MCF 10A (cell line): ENCODE data around the gene B3GNT5. TPM values are rescaled to one million over a fixed set of nuclear protein-coding genes. Genes with fewer than 3 reads are reported as not detected.

Experiments
- BruUV-seq: library from RNA; stranded (reverse); fragments of 400-500 nt; replicated peaks from 2 replicates; lab custom pipeline; 2021; lab: Mats Ljungman, UMichigan
- CTCF ChIA-PET: fragments of 300-600 bp; sonication (Branson Sonifier 250); formaldehyde crosslinking; extraction: SDS; loops from one replicate; lab custom pipeline; 2021; ENCODE audit warnings: antibody characterized with exemption, inconsistent platforms; lab: Yijun Ruan, JAX
- POLR2A ChIA-PET: fragments of 300-600, 350-650 bp; sonication (Branson Sonifier 250); formaldehyde crosslinking; extraction: SDS; loops from one replicate; lab custom pipeline; 2020; ENCODE audit warnings: antibody characterized with exemption, inconsistent platforms; lab: Yijun Ruan, JAX
- DNase-seq: peaks from one replicate; pipeline ENCODE4 v3.0.0-alpha.2; 2018; ENCODE audit not compliant: unreplicated experiment
- H3K27ac Mint-ChIP-seq: one replicate; pipeline ENCODE4 v1.8.0; 2022; ENCODE audit warnings: mild to moderate bottlenecking, low read depth, mixed read lengths; ENCODE audit not compliant: unreplicated experiment
- H3K27me3 Mint-ChIP-seq: one replicate; pipeline ENCODE4 v1.8.0; 2022; ENCODE audit warnings: mixed read lengths; ENCODE audit not compliant: insufficient read depth, unreplicated experiment
- H3K36me3 Mint-ChIP-seq: one replicate; pipeline ENCODE4 v1.8.0; 2022; ENCODE audit warnings: mild to moderate bottlenecking, moderate library complexity, mixed read lengths; ENCODE audit not compliant: insufficient read depth, unreplicated experiment
- H3K4me1 Mint-ChIP-seq: one replicate; pipeline ENCODE4 v1.8.0; 2022; ENCODE audit warnings: mixed read lengths; ENCODE audit not compliant: insufficient read depth, unreplicated experiment
- H3K4me3 Mint-ChIP-seq: one replicate; pipeline ENCODE4 v1.8.0; 2022; ENCODE audit warnings: mild to moderate bottlenecking, moderate library complexity, mixed read lengths; ENCODE audit not compliant: unreplicated experiment
- H3K9me3 Mint-ChIP-seq: one replicate; pipeline ENCODE4 v1.8.0; 2022; ENCODE audit warnings: mixed read lengths; ENCODE audit not compliant: unreplicated experiment
- CTCF ChIP-seq: fragments of 200-600 bp; IDR thresholded peaks from one replicate; pipeline ENCODE4 v1.8.0; 2022; ENCODE audit warnings: antibody characterized with exemption, mild to moderate bottlenecking; ENCODE audit not compliant: unreplicated experiment
- intact Hi-C: fragments of 100-400 bp; cut with micrococcal nuclease; formaldehyde crosslinking; loops from 2 replicates; pipeline ENCODE4 v1.14.1; 2022
- total RNA-seq: library from RNA; stranded (reverse); gene quantifications from 2 replicates; pipeline ENCODE4 v1.2.3, GENCODE V29; 2022

The B3GNT5 gene
- total RNA-seq, 1 experiment from 2014 or later = 80.1 TPM

GRCh38 chr3:183212565-183212964 lies 40.5 kb upstream of the B3GNT5 start:
- intact Hi-C loops = no loop called here
- no peak for DNase-seq
- Mint-ChIP-seq H3K4me3 (no peak overlapping the region), H3K27ac (no peak overlapping the region), H3K4me1 (no peaks in the 10 kb centered on the region), H3K27me3 (no peaks in the 10 kb centered on the region), H3K9me3 (no peaks in the 10 kb centered on the region), H3K36me3 (no peaks in the 10 kb centered on the region)
- no TSS peak for BruUV-seq
- ChIA-PET CTCF (no interaction called here), POLR2A (interaction anchor here (0.5 kb wide), 1 partner anchor 713 kb away, joined by 3 read pairs; no protein-coding TSS in a partner anchor)
- no peak for TF ChIP-seq CTCF

GRCh38 chr3:183213415-183214276 lies 39.4 kb upstream of the B3GNT5 start:
- ChIA-PET CTCF (no interaction called here), POLR2A (no interaction called here)
- Mint-ChIP-seq H3K4me3 (no peak overlapping the region), H3K27me3 (no peaks in the 10 kb centered on the region), H3K4me1 (no peaks in the 10 kb centered on the region), H3K9me3 (no peaks in the 10 kb centered on the region), H3K36me3 (no peaks in the 10 kb centered on the region), H3K27ac (no peak overlapping the region)
- BruUV-seq = no TSS peak
- no peak for TF ChIP-seq CTCF
- DNase-seq = no peak
- intact Hi-C loops = no loop called here

GRCh38 chr3:183214277-183214612 lies 38.8 kb upstream of the B3GNT5 start:
- H3K4me3 Mint-ChIP-seq = no peak overlapping the region
- no peaks in the 10 kb centered on the region for H3K36me3 Mint-ChIP-seq
- no TSS peak for BruUV-seq
- no peak overlapping the region for H3K27ac Mint-ChIP-seq
- intact Hi-C loops = no loop called here
- no peak for DNase-seq
- H3K27me3 Mint-ChIP-seq = no peaks in the 10 kb centered on the region
- CTCF ChIA-PET = no interaction called here
- no peaks in the 10 kb centered on the region for H3K4me1 Mint-ChIP-seq
- H3K9me3 Mint-ChIP-seq = no peaks in the 10 kb centered on the region
- POLR2A ChIA-PET = no interaction called here
- TF ChIP-seq CTCF = no peak

- Mint-ChIP-seq H3K27ac (no peak overlapping the region), H3K4me3 (no peak overlapping the region), H3K4me1 (no peaks in the 10 kb centered on the region), H3K9me3 (no peaks in the 10 kb centered on the region), H3K27me3 (no peaks in the 10 kb centered on the region), H3K36me3 (no peaks in the 10 kb centered on the region)
- TF ChIP-seq CTCF = no peak
- DNase-seq = no peak
- ChIA-PET CTCF (interaction anchor here (1.7 kb wide), 1 partner anchor 166 kb away, joined by 3 read pairs; no protein-coding TSS in a partner anchor), POLR2A (interaction anchor here (0.6 kb wide), 1 partner anchor 224 kb away, joined by 4 read pairs; no protein-coding TSS in a partner anchor)
- BruUV-seq = no TSS peak
- intact Hi-C loops = no loop called here
Measured at GRCh38 chr3:183215591-183216202, 37.4 kb upstream of the B3GNT5 start.
